OCI-LY3 (cell line): ENCODE results near the gene SURF6.

ENCODE experiments used
- H2AFZ ChIP-seq: fragments of 200-600, 300-600 bp; shearing (Covaris generic); 2 replicates; pipeline ENCODE4 v1.6.0; 2014; ENCODE audit warnings: antibody characterized with exemption, low read depth, low read length
- H3K27ac ChIP-seq: fragments of 200-600, 300-600 bp; sonication (generic); 2 replicates; pipeline ENCODE4 v1.5.1; 2014; ENCODE audit warnings: mild to moderate bottlenecking, low read length, moderate library complexity, mixed read lengths
- H3K27me3 ChIP-seq: fragments of 200-600, 300-600 bp; sonication (generic); 2 replicates; pipeline ENCODE4 v1.6.1; 2014; ENCODE audit warnings: low read depth, low read length, mixed read lengths
- H3K36me3 ChIP-seq: fragments of 200-600, 300-600 bp; sonication (generic); replicated peaks from 2 replicates; pipeline ENCODE3; 2014; ENCODE audit warnings: low read depth, low read length, mixed read lengths
- H3K4me1 ChIP-seq: fragments of 300-600, 200-600 bp; sonication (generic); 2 replicates; pipeline ENCODE4 v1.6.1; 2014; ENCODE audit warnings: low read length, mixed read lengths
- H3K4me2 ChIP-seq: fragments of 200-600, 300-600 bp; sonication (generic); 2 replicates; pipeline ENCODE4 v1.6.1; 2014; ENCODE audit warnings: low read length, mixed read lengths
- H3K4me3 ChIP-seq: fragments of 300-600, 200-600 bp; sonication (generic); 2 replicates; pipeline ENCODE4 v1.5.1; 2014; ENCODE audit warnings: antibody characterized with exemption, mild to moderate bottlenecking, low read length, moderate library complexity
- H3K79me2 ChIP-seq: fragments of 300-600, 200-600 bp; shearing (Covaris generic); 2 replicates; pipeline ENCODE4 v1.6.1; 2014; ENCODE audit warnings: mild to moderate bottlenecking, low read length, mixed read lengths
- H3K9ac ChIP-seq: fragments of 300-600, 200-600 bp; shearing (Covaris generic); 2 replicates; pipeline ENCODE4 v1.6.0; 2014; ENCODE audit warnings: mild to moderate bottlenecking, low read length, moderate library complexity
- H3K9me3 ChIP-seq: fragments of 200-600, 300-600 bp; shearing (Covaris generic); 2 replicates; pipeline ENCODE4 v1.6.1; 2014; ENCODE audit warnings: low read length, mixed read lengths; ENCODE audit not compliant: insufficient read depth
- H4K20me1 ChIP-seq: fragments of 200-600, 300-600 bp; sonication (generic); 2 replicates; pipeline ENCODE4 v1.6.1; 2016; ENCODE audit warnings: low read length, mixed read lengths; ENCODE audit not compliant: insufficient read depth
- CTCF ChIP-seq: fragments of 200-600, 300-600 bp; sonication (generic); IDR thresholded peaks from 2 replicates; pipeline ENCODE4 v1.5.1; 2014; ENCODE audit warnings: antibody characterized with exemption, low read length, low read depth
- EZH2phosphoT487 ChIP-seq: fragments of 200-600 bp; shearing (Covaris generic); IDR thresholded peaks from 2 replicates; pipeline ENCODE4 v1.6.1; 2018; ENCODE audit warnings: antibody characterized with exemption, mixed run types, low read depth

SURF6 gene

DNA sequence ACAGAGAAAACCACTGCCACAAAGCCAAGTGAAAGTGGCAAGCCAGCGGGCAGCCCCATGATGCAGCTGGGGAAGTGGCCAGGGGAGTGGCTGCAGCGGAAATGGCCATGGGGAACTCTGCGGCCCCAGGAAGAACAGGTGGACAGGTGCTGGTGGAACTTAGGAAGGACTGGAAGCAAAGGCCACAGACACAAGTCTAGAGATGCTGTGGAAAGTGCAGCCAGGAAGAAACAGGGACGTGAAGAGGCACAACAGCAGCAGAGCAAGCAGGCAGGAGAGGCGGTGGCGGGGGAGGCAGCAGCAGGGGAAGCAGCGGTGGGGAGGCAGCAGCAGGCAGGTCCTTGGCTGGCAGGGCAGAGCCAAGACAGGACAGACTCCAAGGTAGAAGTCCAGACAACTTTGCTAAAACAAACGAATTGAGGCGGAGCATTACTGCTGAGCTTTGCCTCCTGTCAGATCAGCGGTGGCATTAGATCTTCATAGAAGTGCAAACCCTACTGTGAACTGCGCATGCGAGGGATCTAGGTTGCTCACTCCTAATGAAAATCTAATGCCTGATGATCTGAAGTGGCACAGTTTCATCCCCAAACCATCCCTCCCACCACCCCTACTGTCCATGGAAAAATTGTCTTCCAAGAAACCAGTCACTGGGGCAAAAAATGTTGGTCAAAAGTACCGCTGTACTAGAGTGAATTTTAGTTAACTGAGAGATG lies 11.8 kb downstream of the SURF6 start:
- no peak overlapping the region for H3K27ac ChIP-seq
- no peaks in the 10 kb centered on the region for H3K79me2 ChIP-seq
- no peak overlapping the region for H3K4me2 ChIP-seq
- H3K9ac ChIP-seq: no peak overlapping the region
- H4K20me1 ChIP-seq: no peaks in the 10 kb centered on the region
- no peaks in the 10 kb centered on the region for H3K4me1 ChIP-seq
- peaks cover 6% of the 10 kb centered on the region for H3K36me3 ChIP-seq
- H2AFZ ChIP-seq: no peak overlapping the region
- TF ChIP-seq CTCF (no peak), EZH2phosphoT487 (no peak)
- no peaks in the 10 kb centered on the region for H3K27me3 ChIP-seq
- H3K9me3 ChIP-seq: no peaks in the 10 kb centered on the region
- H3K4me3 ChIP-seq: no peak overlapping the region

DNA sequence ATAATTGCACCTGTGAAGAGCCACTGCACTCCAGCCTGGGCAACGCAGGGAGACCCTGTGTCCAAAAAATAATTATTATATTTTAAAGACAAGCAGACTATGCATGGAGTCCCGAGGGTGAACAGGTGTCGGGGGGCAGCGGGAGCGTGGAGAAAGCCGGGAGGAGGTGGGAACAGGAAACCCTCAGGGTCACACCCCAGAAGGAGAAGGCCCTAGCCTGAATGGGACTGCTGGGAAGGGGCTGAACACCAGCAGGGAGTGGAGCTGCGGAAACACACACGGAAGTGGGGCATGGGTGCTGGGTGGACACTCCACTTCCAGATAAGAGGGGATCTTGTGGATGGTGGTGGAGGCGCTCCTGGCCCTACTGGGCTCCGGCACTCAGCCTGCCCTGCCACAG lies 12.8 kb downstream of the SURF6 start:
- Histone ChIP-seq H4K20me1 (no peaks in the 10 kb centered on the region), H3K9ac (no peak overlapping the region), H3K27ac (no peak overlapping the region), H3K36me3 (peaks cover 2% of the 10 kb centered on the region), H3K27me3 (no peaks in the 10 kb centered on the region), H3K4me2 (no peak overlapping the region), H3K79me2 (no peaks in the 10 kb centered on the region), H3K9me3 (no peaks in the 10 kb centered on the region), H2AFZ (no peak overlapping the region), H3K4me1 (no peaks in the 10 kb centered on the region), H3K4me3 (no peak overlapping the region)
- TF ChIP-seq EZH2phosphoT487: no peak
- no peak for TF ChIP-seq CTCF

DNA sequence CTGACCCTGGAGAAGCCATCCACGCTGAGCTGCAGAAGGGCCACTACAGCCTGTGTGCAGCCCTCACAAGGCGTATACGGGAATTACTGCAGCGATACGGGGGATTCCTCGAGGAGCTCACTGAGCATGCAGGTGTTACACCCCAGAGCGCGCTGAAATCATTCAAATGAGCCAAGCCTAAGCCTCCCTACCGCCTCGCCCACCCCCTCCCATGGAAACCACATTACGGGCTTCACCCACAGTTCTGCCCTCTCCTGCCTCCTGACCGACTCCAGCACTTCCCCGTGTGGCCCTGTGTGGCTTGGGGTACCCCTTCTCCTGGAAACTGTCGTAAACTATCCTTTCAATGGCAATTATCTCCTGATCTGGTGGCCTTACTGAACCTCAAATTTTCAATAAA lies 13.3 kb downstream of the SURF6 start:
- Histone ChIP-seq H3K9me3 (no peaks in the 10 kb centered on the region), H3K4me3 (no peak overlapping the region), H2AFZ (no peak overlapping the region), H3K36me3 (no peaks in the 10 kb centered on the region), H3K79me2 (no peaks in the 10 kb centered on the region), H3K4me2 (no peak overlapping the region), H3K9ac (no peak overlapping the region), H3K4me1 (no peaks in the 10 kb centered on the region), H4K20me1 (no peaks in the 10 kb centered on the region), H3K27ac (no peak overlapping the region), H3K27me3 (no peaks in the 10 kb centered on the region)
- TF ChIP-seq EZH2phosphoT487 (no peak), CTCF (no peak)

- Histone ChIP-seq H3K79me2 (no peaks in the 10 kb centered on the region), H3K4me1 (no peaks in the 10 kb centered on the region), H3K9ac (no peak overlapping the region), H4K20me1 (no peaks in the 10 kb centered on the region), H3K4me2 (no peak overlapping the region), H3K36me3 (no peaks in the 10 kb centered on the region), H3K9me3 (no peaks in the 10 kb centered on the region), H3K4me3 (no peak overlapping the region), H2AFZ (no peak overlapping the region), H3K27me3 (no peaks in the 10 kb centered on the region), H3K27ac (no peak overlapping the region)
- no peak for TF ChIP-seq EZH2phosphoT487
- TF ChIP-seq CTCF: no peak
These were observed 14.5 kb downstream of the SURF6 start for GRCh38 chr9:133321411-133321935.
